ENCODE results near the gene KDM2A. TPM values are rescaled to one million over a fixed set of nuclear protein-coding genes. Genes with fewer than 3 reads are reported as not detected.
A peak's percentile ranks its signal among the peaks of the same experiment; 100 is the strongest.
"Not testable (repeated sequence)": the region's sequence is repeated elsewhere in the genome, so short reads cannot be mapped to it uniquely, and the experiment has no call there.

The KDM2A gene
- total RNA-seq, 1 donor from 2014 or later = 62.9 TPM

DNA sequence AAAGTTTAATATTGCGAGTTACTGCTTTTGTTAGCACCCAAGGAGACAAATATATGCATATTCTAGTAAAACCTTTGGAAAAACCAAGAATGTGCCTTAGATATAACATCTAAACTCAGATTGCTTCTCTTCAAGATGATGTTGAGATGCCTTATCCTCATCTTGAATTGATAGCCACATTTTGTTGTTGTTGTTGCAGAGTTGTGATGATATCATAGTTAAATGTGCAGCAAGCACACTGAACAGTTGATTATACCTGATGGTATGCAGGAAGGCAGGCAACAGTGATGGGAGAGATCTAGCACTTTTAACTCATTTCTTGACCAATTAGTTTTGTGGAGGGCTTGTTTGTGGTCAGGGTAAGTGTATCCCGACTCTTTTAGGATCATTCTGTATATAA is 48.0 kb downstream of the KDM2A start:
- peaks cover 3% of the 10 kb centered on the region for H3K36me3 Mint-ChIP-seq (ENCODE audit: unreplicated experiment)
- H3K4me3 Mint-ChIP-seq (ENCODE audit: unreplicated experiment) = no peak overlapping the region
- H3K27ac Mint-ChIP-seq (ENCODE audit: unreplicated experiment) = no peak overlapping the region
- H3K4me1 Mint-ChIP-seq (ENCODE audit: unreplicated experiment) = peaks cover 29% of the 10 kb centered on the region
- no peaks in the 10 kb centered on the region for H3K9me3 Mint-ChIP-seq (ENCODE audit: unreplicated experiment)
- TF ChIP-seq, protein P1, sequence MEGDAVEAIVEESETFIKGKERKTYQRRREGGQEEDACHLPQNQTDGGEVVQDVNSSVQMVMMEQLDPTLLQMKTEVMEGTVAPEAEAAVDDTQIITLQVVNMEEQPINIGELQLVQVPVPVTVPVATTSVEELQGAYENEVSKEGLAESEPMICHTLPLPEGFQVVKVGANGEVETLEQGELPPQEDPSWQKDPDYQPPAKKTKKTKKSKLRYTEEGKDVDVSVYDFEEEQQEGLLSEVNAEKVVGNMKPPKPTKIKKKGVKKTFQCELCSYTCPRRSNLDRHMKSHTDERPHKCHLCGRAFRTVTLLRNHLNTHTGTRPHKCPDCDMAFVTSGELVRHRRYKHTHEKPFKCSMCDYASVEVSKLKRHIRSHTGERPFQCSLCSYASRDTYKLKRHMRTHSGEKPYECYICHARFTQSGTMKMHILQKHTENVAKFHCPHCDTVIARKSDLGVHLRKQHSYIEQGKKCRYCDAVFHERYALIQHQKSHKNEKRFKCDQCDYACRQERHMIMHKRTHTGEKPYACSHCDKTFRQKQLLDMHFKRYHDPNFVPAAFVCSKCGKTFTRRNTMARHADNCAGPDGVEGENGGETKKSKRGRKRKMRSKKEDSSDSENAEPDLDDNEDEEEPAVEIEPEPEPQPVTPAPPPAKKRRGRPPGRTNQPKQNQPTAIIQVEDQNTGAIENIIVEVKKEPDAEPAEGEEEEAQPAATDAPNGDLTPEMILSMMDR (IDR thresholded peaks at IDR 0.05) = no peak
- DNase-seq (ENCODE audit: extremely low spot score, unreplicated experiment) = no peak
- H3K27me3 Mint-ChIP-seq (ENCODE audit: unreplicated experiment) = no peaks in the 10 kb centered on the region

DNA sequence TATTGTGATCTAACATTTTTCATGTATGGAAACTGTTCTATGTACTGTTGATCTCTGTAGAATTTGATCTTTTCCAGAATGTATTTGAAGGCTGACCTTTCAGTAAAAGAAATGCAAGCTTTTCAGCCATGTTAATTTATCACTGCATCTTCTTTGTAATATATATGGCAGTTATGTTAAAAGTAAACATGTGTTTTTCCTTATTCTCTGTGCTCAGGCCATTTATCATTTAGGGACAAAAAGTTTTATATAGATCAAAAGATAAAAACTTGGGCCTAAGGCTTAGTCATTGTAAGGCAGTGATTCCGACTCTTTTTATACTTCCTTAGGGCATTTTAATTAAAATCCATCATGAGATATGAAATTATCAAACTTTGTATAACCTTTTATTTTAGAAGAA is 48.7 kb downstream of the KDM2A start:
- H3K4me3 Mint-ChIP-seq (ENCODE audit: unreplicated experiment) = no peak overlapping the region
- H3K4me1 Mint-ChIP-seq (ENCODE audit: unreplicated experiment) = peaks cover 29% of the 10 kb centered on the region
- peak overlapping the region; percentile 57 for H3K27ac Mint-ChIP-seq (ENCODE audit: unreplicated experiment)
- no peaks in the 10 kb centered on the region for H3K27me3 Mint-ChIP-seq (ENCODE audit: unreplicated experiment)
- no peak for DNase-seq (ENCODE audit: extremely low spot score, unreplicated experiment)
- TF ChIP-seq, protein P1 (IDR thresholded peaks at IDR 0.05) = no peak
- peaks cover 3% of the 10 kb centered on the region for H3K36me3 Mint-ChIP-seq (ENCODE audit: unreplicated experiment)
- H3K9me3 Mint-ChIP-seq (ENCODE audit: unreplicated experiment) = no peaks in the 10 kb centered on the region

DNA sequence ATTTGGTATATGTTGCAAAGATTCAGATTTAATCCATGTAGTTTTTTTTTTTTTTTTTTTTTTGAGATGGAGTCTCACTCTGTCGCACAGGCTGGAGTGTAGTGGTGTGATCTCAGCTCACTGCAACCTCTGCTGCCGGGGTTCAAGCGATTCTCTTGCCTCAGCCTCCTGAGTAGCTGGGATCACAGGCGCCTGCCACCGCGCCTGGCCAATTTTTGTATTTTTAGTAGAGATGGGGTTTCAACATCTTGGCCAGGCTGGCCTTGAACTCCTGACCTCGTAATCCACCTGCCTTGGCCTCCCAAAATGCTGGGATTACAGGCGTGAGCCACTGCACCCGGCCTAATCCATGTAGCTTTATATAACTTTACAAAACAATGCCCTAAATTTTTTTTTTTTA is 49.8 kb downstream of the KDM2A start:
- not testable (repeated sequence) for H3K27me3 Mint-ChIP-seq (ENCODE audit: unreplicated experiment); H3K9me3 Mint-ChIP-seq (ENCODE audit: unreplicated experiment); H3K4me3 Mint-ChIP-seq (ENCODE audit: unreplicated experiment); DNase-seq (ENCODE audit: extremely low spot score, unreplicated experiment); H3K27ac Mint-ChIP-seq (ENCODE audit: unreplicated experiment); H3K36me3 Mint-ChIP-seq (ENCODE audit: unreplicated experiment)
- peaks cover 22% of the 10 kb centered on the region for H3K4me1 Mint-ChIP-seq (ENCODE audit: unreplicated experiment)

DNA sequence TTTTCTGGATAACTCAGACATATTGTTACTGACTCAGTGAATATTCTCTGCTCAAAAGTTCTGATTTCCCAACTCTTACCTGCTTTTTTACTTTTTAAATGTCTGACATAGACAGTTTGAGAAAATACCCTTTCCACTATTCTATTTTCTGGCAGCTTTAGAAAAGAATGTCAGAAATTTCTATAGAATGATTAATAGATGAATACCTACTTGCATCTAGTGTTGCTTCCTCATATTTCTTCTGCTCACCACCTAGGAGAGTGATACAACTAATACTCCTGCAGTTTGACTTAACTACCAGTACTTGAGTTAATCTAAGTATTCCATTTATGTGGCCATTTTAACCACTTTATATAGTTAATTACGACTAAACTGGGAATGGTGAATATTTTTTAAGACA is 55.2 kb downstream of the KDM2A start:
- DNase-seq (ENCODE audit: extremely low spot score, unreplicated experiment) = no peak
- H3K4me3 Mint-ChIP-seq (ENCODE audit: unreplicated experiment) = no peak overlapping the region
- TF ChIP-seq, protein P1 (IDR thresholded peaks at IDR 0.05) = no peak
- H3K27me3 Mint-ChIP-seq (ENCODE audit: unreplicated experiment) = no peaks in the 10 kb centered on the region
- peaks cover 28% of the 10 kb centered on the region for H3K4me1 Mint-ChIP-seq (ENCODE audit: unreplicated experiment)
- H3K27ac Mint-ChIP-seq (ENCODE audit: unreplicated experiment) = no peak overlapping the region
- no peaks in the 10 kb centered on the region for H3K9me3 Mint-ChIP-seq (ENCODE audit: unreplicated experiment)
- peaks cover 2% of the 10 kb centered on the region for H3K36me3 Mint-ChIP-seq (ENCODE audit: unreplicated experiment)

DNA sequence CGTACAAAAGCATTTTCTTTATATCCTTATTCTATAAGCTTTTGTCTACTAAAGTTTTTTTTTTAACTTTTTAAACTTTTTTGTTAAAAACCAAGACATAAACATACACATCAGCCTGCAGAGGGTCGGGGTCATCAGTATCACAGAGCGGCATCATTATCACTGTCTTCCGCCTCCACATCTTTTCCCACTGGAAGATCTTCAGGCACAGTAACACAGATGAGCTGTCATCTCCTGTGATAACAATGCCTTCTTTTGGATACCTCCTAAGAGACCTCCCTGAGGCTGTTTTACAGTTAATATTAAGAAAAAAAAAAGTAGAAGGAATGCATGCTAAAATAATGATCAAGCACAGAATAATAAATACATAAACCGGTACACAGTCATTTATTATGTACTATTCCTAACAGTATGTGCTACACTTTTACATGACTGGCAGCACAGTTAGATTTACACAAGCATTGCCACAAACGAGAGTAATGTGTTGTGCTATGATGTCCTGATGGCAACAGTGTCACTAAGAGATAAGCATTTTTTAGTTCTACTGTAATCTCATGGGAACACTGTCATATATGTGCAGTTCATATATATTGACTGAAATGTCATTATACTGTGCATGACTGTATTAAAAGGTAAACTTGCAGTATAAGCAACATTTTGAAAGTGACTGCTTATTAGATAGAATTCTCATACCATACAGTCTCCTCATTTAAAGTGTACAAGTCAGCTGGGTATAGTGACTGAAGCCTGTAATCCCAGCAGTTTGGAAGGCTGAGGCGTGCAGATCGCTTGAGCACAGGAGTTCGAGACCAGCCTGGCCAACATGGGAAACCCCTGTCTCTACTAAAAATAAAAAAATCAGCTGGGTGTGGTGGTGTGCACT is 58.6 kb downstream of the KDM2A start:
- H3K4me3 Mint-ChIP-seq (ENCODE audit: unreplicated experiment) = no peak overlapping the region
- H3K27ac Mint-ChIP-seq (ENCODE audit: unreplicated experiment) = no peak overlapping the region
- no peaks in the 10 kb centered on the region for H3K9me3 Mint-ChIP-seq (ENCODE audit: unreplicated experiment)
- TF ChIP-seq, protein P1 (IDR thresholded peaks at IDR 0.05) = no peak
- peaks cover 27% of the 10 kb centered on the region for H3K4me1 Mint-ChIP-seq (ENCODE audit: unreplicated experiment)
- no peaks in the 10 kb centered on the region for H3K27me3 Mint-ChIP-seq (ENCODE audit: unreplicated experiment)
- DNase-seq (ENCODE audit: extremely low spot score, unreplicated experiment) = no peak
- H3K36me3 Mint-ChIP-seq (ENCODE audit: unreplicated experiment) = peaks cover 13% of the 10 kb centered on the region
